ENCODE results near the gene SMS.

DNA sequence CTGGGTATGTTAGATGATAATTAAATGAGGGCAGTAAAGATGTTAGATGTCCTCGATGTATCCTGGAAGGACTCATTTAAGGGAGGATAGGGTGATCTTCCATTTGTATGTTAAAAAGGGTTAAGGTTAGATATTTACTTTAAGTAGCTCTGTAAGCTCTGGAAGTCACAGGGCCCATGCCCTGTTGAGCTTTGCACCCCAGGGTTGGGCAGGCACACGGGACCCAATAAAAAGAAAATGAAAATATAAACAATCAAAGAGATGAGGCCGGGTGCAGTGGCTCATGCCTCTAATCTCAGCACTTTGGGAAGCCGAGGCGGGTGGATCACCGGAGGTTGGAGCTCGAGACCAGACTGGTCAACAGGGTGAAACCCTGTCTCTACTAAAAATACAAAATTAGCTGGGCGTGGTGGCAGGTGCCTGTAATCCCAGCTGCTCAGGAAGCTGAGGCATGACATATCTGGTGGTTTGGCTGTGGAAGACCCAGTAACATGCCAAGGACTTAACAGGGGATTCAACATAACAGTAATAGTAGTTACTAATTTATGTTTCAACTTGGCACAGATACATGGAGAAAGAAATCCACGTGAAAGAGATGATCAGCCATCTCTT lies 74.7 kb downstream of the SMS start:
- TF ChIP-seq, protein P1, sequence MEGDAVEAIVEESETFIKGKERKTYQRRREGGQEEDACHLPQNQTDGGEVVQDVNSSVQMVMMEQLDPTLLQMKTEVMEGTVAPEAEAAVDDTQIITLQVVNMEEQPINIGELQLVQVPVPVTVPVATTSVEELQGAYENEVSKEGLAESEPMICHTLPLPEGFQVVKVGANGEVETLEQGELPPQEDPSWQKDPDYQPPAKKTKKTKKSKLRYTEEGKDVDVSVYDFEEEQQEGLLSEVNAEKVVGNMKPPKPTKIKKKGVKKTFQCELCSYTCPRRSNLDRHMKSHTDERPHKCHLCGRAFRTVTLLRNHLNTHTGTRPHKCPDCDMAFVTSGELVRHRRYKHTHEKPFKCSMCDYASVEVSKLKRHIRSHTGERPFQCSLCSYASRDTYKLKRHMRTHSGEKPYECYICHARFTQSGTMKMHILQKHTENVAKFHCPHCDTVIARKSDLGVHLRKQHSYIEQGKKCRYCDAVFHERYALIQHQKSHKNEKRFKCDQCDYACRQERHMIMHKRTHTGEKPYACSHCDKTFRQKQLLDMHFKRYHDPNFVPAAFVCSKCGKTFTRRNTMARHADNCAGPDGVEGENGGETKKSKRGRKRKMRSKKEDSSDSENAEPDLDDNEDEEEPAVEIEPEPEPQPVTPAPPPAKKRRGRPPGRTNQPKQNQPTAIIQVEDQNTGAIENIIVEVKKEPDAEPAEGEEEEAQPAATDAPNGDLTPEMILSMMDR (IDR thresholded peaks at IDR 0.05) = no peak
- TF ChIP-seq POLR2A (IDR thresholded peaks at IDR 0.05) = no peak
